Measurements from ENCODE around the gene EME1.

Gene EME1

GRCh38 chr17:50362661-50363060 lies 10.4 kb upstream of the EME1 start:
- no peak for ATAC-seq (replicated peaks)
- Mint-ChIP-seq H3K4me3 (no peak overlapping the region), H3K9me3 (no peaks in the 10 kb centered on the region), H3K27me3 (no peaks in the 10 kb centered on the region), H3K4me1 (ENCODE audit: low read depth in 2 of 2) (peaks cover 9 to 13% of the 10 kb centered on the region in 2 donors), H3K27ac (peak overlapping the region in 1 of 2 donors; percentile 59), H3K36me3 (ENCODE audit: insufficient read depth) (peaks cover 8% of the 10 kb centered on the region)
- no peak for DNase-seq

- no peak for DNase-seq
- no peak overlapping the region for H3K4me3 Mint-ChIP-seq
- peak overlapping the region in 1 of 2 donors; percentile 16 for H3K27ac Mint-ChIP-seq
Measured at GRCh38 chr17:50363217-50364060, 9.6 kb upstream of the EME1 start.

DNA sequence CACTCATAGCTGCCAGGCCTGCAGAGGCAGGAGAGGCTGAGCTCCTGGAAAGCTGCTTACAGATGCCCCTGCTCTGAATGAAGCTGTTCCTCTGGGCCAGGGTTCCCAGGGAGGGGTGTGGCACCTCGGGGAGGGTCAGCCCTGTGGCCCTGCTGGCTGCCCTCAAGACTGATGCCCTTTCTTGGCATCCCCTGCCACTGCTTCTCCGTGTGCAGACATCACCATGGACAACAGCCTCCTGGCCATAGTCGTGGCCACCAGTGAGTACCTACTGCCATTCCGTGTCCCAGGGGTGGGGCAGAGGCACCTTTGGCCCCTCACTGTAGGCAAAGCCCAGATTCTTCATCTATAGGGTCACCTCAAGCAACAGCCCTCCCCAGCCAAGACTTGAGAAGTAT lies 9.0 kb upstream of the EME1 start:
- Mint-ChIP-seq H3K27ac (peak overlapping the region in 1 of 2 donors; percentile 16), H3K4me1 (ENCODE audit: low read depth in 2 of 2) (peaks cover 9 to 14% of the 10 kb centered on the region in 2 donors), H3K4me3 (no peak overlapping the region), H3K9me3 (no peaks in the 10 kb centered on the region), H3K36me3 (ENCODE audit: insufficient read depth) (peaks cover 15% of the 10 kb centered on the region), H3K27me3 (no peaks in the 10 kb centered on the region)
- no peak for ATAC-seq (replicated peaks)
- DNase-seq = no peak

More at GRCh38 chr17:50363217-50364060, 9.6 kb upstream of the EME1 start:
- Mint-ChIP-seq H3K4me1 (ENCODE audit: low read depth in 2 of 2) (peaks cover 9 to 14% of the 10 kb centered on the region in 2 donors), H3K27me3 (no peaks in the 10 kb centered on the region), H3K36me3 (ENCODE audit: insufficient read depth) (peaks cover 15% of the 10 kb centered on the region), H3K9me3 (no peaks in the 10 kb centered on the region)
- no peak for ATAC-seq (replicated peaks)

GRCh38 chr17:50364715-50365114 lies 8.3 kb upstream of the EME1 start:
- H3K27ac Mint-ChIP-seq = no peak overlapping the region
- peaks cover 15% of the 10 kb centered on the region for H3K36me3 Mint-ChIP-seq (ENCODE audit: insufficient read depth)
- no peak for DNase-seq
- H3K4me3 Mint-ChIP-seq = no peak overlapping the region
- peaks cover 9 to 13% of the 10 kb centered on the region in 2 donors for H3K4me1 Mint-ChIP-seq (ENCODE audit: low read depth in 2 of 2)
- no peaks in the 10 kb centered on the region for H3K27me3 Mint-ChIP-seq
- ATAC-seq (replicated peaks) = no peak
- H3K9me3 Mint-ChIP-seq = no peaks in the 10 kb centered on the region

DNA sequence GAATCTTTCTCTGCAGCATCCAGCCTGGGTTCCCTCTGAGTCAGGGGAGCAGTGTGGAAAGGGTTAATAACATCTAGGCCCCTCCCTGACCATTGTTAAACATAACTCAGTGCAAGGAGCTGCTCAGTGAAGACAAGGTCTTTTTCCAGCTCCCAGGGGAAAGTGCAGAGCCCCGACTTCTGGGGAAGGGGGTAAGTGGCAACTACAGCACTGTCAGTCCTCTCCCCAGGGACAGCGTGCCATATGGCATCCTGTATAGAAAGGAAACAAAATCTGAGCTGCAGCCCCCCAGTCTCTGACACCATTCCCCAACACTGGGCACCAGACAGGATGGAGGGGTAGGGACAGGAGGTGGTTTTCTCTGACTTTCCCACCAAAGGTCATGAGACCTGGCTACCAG lies 7.9 kb upstream of the EME1 start:
- no peaks in the 10 kb centered on the region for H3K27me3 Mint-ChIP-seq
- H3K4me3 Mint-ChIP-seq = no peak overlapping the region
- H3K27ac Mint-ChIP-seq = no peak overlapping the region
- peaks cover 19% of the 10 kb centered on the region for H3K36me3 Mint-ChIP-seq (ENCODE audit: insufficient read depth)
- no peak for DNase-seq
- H3K9me3 Mint-ChIP-seq = no peaks in the 10 kb centered on the region
- no peak for ATAC-seq (replicated peaks)
- H3K4me1 Mint-ChIP-seq (ENCODE audit: low read depth in 2 of 2) = peaks cover 9 to 13% of the 10 kb centered on the region in 2 donors

GRCh38 chr17:50365649-50366393 lies 7.2 kb upstream of the EME1 start:
- peaks cover 20% of the 10 kb centered on the region for H3K36me3 Mint-ChIP-seq (ENCODE audit: insufficient read depth)

GRCh38 chr17:50367401-50367800 lies 5.6 kb upstream of the EME1 start:
- Mint-ChIP-seq H3K9me3 (no peaks in the 10 kb centered on the region), H3K27me3 (no peaks in the 10 kb centered on the region), H3K4me1 (ENCODE audit: low read depth in 2 of 2) (peaks cover 15 to 16% of the 10 kb centered on the region in 2 donors), H3K27ac (no peak overlapping the region), H3K36me3 (ENCODE audit: insufficient read depth) (peaks cover 30% of the 10 kb centered on the region), H3K4me3 (no peak overlapping the region)
- ATAC-seq (replicated peaks) (no peak), DNase-seq (no peak)

More at GRCh38 chr17:50365649-50366393, 7.2 kb upstream of the EME1 start:
- H3K27ac Mint-ChIP-seq = no peak overlapping the region
- DNase-seq = no peak
- no peaks in the 10 kb centered on the region for H3K9me3 Mint-ChIP-seq
- H3K4me3 Mint-ChIP-seq = no peak overlapping the region
- no peaks in the 10 kb centered on the region for H3K27me3 Mint-ChIP-seq
- no peak for ATAC-seq (replicated peaks)
- peaks cover 9 to 10% of the 10 kb centered on the region in 2 donors for H3K4me1 Mint-ChIP-seq (ENCODE audit: low read depth in 2 of 2)

DNA sequence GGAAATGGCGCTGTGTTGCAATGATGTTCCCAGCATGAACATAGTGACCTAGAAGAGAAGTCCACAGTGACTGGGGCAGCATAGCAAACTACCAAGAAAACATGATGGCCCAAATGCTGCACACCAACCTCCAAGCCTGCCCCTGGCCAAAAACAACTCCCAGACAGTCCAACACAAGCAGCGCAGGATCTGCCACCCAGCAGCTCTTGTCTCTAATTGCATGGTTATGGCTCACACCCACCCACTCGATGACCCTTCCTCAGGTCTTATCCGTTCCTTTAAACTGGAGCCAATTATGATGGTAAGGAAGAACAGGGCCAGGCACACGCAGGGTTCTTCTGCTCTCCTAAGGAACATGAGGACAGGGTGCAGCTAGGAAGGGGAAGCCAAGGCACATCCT lies 3.0 kb upstream of the EME1 start:
- DNase-seq (no peak), ATAC-seq (replicated peaks) (no peak)
- Mint-ChIP-seq H3K9me3 (no peaks in the 10 kb centered on the region), H3K4me1 (ENCODE audit: low read depth in 2 of 2) (peaks cover 22 to 24% of the 10 kb centered on the region in 2 donors), H3K27me3 (no peaks in the 10 kb centered on the region), H3K27ac (no peak overlapping the region), H3K4me3 (no peak overlapping the region), H3K36me3 (ENCODE audit: insufficient read depth) (peaks cover 37% of the 10 kb centered on the region)

GRCh38 chr17:50371526-50371925 lies 1.5 kb upstream of the EME1 start:
- Mint-ChIP-seq H3K36me3 (ENCODE audit: insufficient read depth) (peaks cover 37% of the 10 kb centered on the region), H3K9me3 (no peaks in the 10 kb centered on the region), H3K4me3 (peak overlapping the region; percentile 96 to 99), H3K27me3 (no peaks in the 10 kb centered on the region), H3K27ac (peak overlapping the region; percentile 38 to 98), H3K4me1 (ENCODE audit: low read depth in 2 of 2) (peaks cover 22 to 24% of the 10 kb centered on the region in 2 donors)
- ATAC-seq (replicated peaks) (no peak), DNase-seq (no peak)

DNA sequence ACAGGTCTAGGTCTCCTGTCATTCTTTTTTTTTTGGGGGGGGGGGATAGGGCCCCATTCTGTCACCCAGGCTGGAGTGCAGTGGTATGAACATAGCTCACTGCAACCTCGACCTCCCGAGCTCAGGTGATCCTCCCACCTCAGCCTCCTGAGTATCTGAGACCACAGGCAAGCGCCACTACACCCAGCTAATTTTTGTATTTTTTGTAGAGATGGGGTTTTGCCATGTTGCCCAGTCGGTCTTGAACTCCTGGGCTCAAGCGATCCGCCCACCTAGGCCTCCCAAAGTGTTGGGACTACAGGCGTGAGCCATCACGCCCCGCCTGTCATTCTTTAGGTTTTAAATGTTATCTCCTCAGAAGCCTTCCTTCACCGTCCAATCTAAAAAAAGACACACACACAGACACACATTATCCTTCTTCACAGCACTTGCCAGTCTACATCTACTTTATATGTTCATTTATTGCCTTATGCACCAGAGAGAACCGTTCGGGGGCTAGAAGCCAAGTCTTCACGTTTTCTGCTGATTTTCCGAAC lies 739 bp upstream of the EME1 start:
- H3K4me1 Mint-ChIP-seq (ENCODE audit: low read depth in 2 of 2) = peaks cover 22 to 24% of the 10 kb centered on the region in 2 donors
- H3K27ac Mint-ChIP-seq = peak overlapping the region; percentile 98
- H3K4me3 Mint-ChIP-seq = peak overlapping the region; percentile 96 to 99
- H3K36me3 Mint-ChIP-seq (ENCODE audit: insufficient read depth) = peaks cover 37% of the 10 kb centered on the region
- no peak for DNase-seq
- no peak for ATAC-seq (replicated peaks)
- H3K9me3 Mint-ChIP-seq = no peaks in the 10 kb centered on the region
- no peaks in the 10 kb centered on the region for H3K27me3 Mint-ChIP-seq

GRCh38 chr17:50373705-50374104 lies 676 bp downstream of the EME1 start:
- no peaks in the 10 kb centered on the region for H3K9me3 Mint-ChIP-seq
- H3K4me3 Mint-ChIP-seq = peak overlapping the region; percentile 96 to 99
- no peaks in the 10 kb centered on the region for H3K27me3 Mint-ChIP-seq
- H3K27ac Mint-ChIP-seq = peak overlapping the region; percentile 98
- DNase-seq = no peak
- peaks cover 26% of the 10 kb centered on the region for H3K36me3 Mint-ChIP-seq (ENCODE audit: insufficient read depth)
- ATAC-seq (replicated peaks) = no peak
- peaks cover 22% of the 10 kb centered on the region in 2 donors for H3K4me1 Mint-ChIP-seq (ENCODE audit: low read depth in 2 of 2)

DNA sequence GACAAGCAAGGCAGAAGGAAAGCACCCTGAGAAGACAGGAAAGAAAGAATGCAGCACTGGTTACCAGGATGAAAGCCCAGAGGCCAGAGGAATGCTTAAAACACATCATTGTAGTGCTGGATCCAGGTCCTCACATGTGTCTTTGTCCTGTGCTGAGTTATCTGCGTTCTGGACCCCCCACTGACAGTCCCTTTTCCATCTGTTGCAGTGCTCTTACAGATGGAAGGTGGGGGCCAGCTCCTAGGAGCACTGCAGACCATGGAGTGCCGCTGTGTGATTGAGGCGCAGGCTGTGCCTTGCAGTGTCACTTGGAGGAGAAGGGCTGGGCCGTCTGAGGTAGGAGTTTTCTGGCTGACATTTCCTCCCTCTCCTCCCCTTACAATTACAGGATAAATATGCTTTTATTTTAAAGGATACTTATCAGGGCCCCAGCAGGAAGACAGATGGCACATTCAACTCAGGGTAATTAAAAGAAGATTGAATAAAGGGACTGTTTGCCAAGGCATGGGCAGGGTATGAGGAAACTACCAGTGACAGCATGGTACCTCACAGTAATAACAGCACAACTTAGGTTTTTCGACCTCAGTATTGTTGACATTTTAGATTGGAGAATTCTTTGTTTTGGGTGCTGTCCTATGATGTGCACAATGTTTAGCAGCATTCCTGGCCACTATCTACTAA lies 3.0 kb downstream of the EME1 start:
- ATAC-seq (replicated peaks) (no peak), DNase-seq (no peak)
- peaks cover 23% of the 10 kb centered on the region for H3K36me3 Mint-ChIP-seq (ENCODE audit: insufficient read depth)
- H3K27ac Mint-ChIP-seq = no peak overlapping the region
- H3K4me3 Mint-ChIP-seq = no peak overlapping the region
- no peaks in the 10 kb centered on the region for H3K27me3 Mint-ChIP-seq
- peaks cover 22% of the 10 kb centered on the region in 2 donors for H3K4me1 Mint-ChIP-seq (ENCODE audit: low read depth in 2 of 2)
- H3K9me3 Mint-ChIP-seq = no peaks in the 10 kb centered on the region
